Neural progenitor cell (in vitro differentiated cells): ENCODE data around the gene MINDY4.

Experiments used
- EZH2 ChIP-seq: fragments of 200-600 bp; sonication (generic); IDR thresholded peaks from 2 replicates; pipeline ENCODE4 v1.6.1; 2017; ENCODE audit warnings: antibody characterized with exemption, mild to moderate bottlenecking, moderate library complexity
- EZH2phosphoT487 ChIP-seq: fragments of 200-600 bp; sonication (generic); IDR thresholded peaks from 2 replicates; pipeline ENCODE4 v1.6.1; 2017; ENCODE audit warnings: antibody characterized with exemption
- TF ChIP-seq, protein P1 (sequence below): fragments of 200-600 bp; sonication (generic); IDR thresholded peaks from 2 replicates; pipeline ENCODE4 v1.5.1; 2017; ENCODE audit warnings: antibody characterized with exemption, mild to moderate bottlenecking

DNA sequence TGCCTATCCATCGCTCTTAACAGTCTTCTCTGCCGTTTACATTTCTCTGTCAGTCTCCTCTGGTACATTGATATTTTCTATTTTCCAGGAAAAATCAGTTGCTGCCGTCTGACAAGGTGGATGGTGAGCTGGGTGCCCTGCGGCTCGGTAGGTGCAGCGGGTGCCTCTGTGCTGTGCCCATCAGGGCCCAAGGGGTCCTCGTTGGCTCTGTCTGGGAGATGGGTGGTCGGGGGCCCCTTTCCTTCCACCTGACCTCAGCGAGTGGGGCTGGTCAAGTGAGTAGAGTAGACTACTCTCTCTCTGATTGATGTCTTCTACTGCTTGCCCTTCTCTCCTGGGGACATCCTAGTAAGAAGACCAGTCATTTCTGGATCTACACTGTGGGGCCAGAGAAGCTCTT, 57.4 kb downstream of the MINDY4 start:
- TF ChIP-seq, protein P1, sequence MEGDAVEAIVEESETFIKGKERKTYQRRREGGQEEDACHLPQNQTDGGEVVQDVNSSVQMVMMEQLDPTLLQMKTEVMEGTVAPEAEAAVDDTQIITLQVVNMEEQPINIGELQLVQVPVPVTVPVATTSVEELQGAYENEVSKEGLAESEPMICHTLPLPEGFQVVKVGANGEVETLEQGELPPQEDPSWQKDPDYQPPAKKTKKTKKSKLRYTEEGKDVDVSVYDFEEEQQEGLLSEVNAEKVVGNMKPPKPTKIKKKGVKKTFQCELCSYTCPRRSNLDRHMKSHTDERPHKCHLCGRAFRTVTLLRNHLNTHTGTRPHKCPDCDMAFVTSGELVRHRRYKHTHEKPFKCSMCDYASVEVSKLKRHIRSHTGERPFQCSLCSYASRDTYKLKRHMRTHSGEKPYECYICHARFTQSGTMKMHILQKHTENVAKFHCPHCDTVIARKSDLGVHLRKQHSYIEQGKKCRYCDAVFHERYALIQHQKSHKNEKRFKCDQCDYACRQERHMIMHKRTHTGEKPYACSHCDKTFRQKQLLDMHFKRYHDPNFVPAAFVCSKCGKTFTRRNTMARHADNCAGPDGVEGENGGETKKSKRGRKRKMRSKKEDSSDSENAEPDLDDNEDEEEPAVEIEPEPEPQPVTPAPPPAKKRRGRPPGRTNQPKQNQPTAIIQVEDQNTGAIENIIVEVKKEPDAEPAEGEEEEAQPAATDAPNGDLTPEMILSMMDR, result no peak
- TF ChIP-seq EZH2phosphoT487 (no peak), EZH2 (no peak)
